DOHH2 (cell line): ENCODE measurements around the gene CRLF2.
"Not testable (repeated sequence)": the region's sequence is repeated elsewhere in the genome, so short reads cannot be mapped to it uniquely, and the experiment has no call there.

Experiments
- H3F3A ChIP-seq: fragments of 200-600 bp; sonication (generic), shearing (Covaris generic); 2 replicates; pipeline ENCODE4 v1.6.0; 2016; ENCODE audit warnings: antibody characterized with exemption, mild to moderate bottlenecking; ENCODE audit not compliant: control insufficient read depth, insufficient read depth
- H3K27ac ChIP-seq: fragments of 200-600 bp; sonication (generic); 2 replicates; pipeline ENCODE4 v1.5.1; 2014; ENCODE audit warnings: low read depth, mild to moderate bottlenecking, low read length, moderate library complexity
- H3K27me3 ChIP-seq: fragments of 200-600 bp; sonication (generic); 2 replicates; pipeline ENCODE4 v1.6.1; 2014; ENCODE audit warnings: mild to moderate bottlenecking, low read length, mixed read lengths; ENCODE audit not compliant: control insufficient read depth
- H3K36me3 ChIP-seq: fragments of 200-600 bp; sonication (generic); 2 replicates; pipeline ENCODE4 v1.6.1; 2014; ENCODE audit warnings: mild to moderate bottlenecking, low read length, moderate library complexity, mixed read lengths; ENCODE audit not compliant: control insufficient read depth
- H3K4me1 ChIP-seq: fragments of 200-600 bp; sonication (generic); 2 replicates; pipeline ENCODE4 v1.6.1; 2014; ENCODE audit warnings: mild to moderate bottlenecking, low read length, mixed read lengths; ENCODE audit not compliant: control insufficient read depth
- H3K4me2 ChIP-seq: fragments of 200-600 bp; sonication (generic); 2 replicates; pipeline ENCODE4 v1.6.0; 2014; ENCODE audit warnings: mild to moderate bottlenecking, low read length, moderate library complexity
- H3K4me3 ChIP-seq: fragments of 200-600 bp; sonication (generic); 2 replicates; pipeline ENCODE4 v1.5.1; 2014; ENCODE audit warnings: mild to moderate bottlenecking, low read length, mixed read lengths
- H3K79me2 ChIP-seq: fragments of 200-600 bp; sonication (generic); 2 replicates; pipeline ENCODE4 v1.6.1; 2014; ENCODE audit warnings: mild to moderate bottlenecking, low read length, mixed read lengths; ENCODE audit not compliant: control insufficient read depth
- H3K9me2 ChIP-seq: fragments of 200-600 bp; sonication (generic); replicated peaks from 2 replicates; pipeline ENCODE4 v1.6.1; 2014; ENCODE audit warnings: mild to moderate bottlenecking, low read length, mixed read lengths; ENCODE audit not compliant: control insufficient read depth
- H3K9me3 ChIP-seq: fragments of 200-600 bp; sonication (generic); 2 replicates; pipeline ENCODE4 v1.6.1; 2014; ENCODE audit warnings: antibody characterized with exemption, low read length, mixed read lengths; ENCODE audit not compliant: control insufficient read depth, insufficient read depth
- H4K20me1 ChIP-seq: fragments of 200-600 bp; sonication (generic); 2 replicates; pipeline ENCODE4 v1.6.0; 2014; ENCODE audit warnings: low read depth, mild to moderate bottlenecking, antibody characterized with exemption, low read length, moderate library complexity; ENCODE audit not compliant: control insufficient read depth, insufficient read depth
- CTCF ChIP-seq: fragments of 200-600 bp; sonication (generic); IDR thresholded peaks from one replicate; pipeline ENCODE4 v1.5.1; 2014; ENCODE audit warnings: antibody characterized with exemption, mild to moderate bottlenecking, low read depth, low read length; ENCODE audit not compliant: poor library complexity, severe bottlenecking
- EZH2phosphoT487 ChIP-seq: fragments of 200-600 bp; sonication (generic); IDR thresholded peaks from 2 replicates; pipeline ENCODE4 v1.6.1; 2017; ENCODE audit warnings: borderline replicate concordance, mild to moderate bottlenecking, antibody characterized with exemption, low read length, moderate library complexity, mixed read lengths

CRLF2 gene

DNA sequence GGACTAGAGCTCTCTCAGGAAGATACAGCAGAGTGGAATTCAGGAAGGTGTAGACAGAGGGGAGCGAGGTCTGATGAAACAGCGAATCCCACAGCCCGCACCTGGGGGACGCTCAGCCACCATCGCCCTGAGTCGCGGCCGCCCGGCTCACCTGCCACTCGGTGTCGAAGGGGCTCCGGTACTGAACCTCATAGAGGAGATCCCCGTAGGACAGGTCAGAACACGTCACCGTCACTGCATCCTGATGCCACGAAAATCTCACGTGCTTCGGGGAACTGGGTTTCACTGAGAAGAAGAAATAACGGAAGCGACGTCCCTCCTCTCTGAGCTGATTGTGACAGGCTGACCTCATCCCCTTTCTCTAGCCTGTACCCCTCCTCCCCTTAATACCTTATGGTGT is 10.2 kb downstream of the CRLF2 start:
- H3K4me2 ChIP-seq, result no peak overlapping the region
- H3K27me3 ChIP-seq, result no peaks in the 10 kb centered on the region
- no peaks in the 10 kb centered on the region for H3K9me3 ChIP-seq
- no peaks in the 10 kb centered on the region for H3F3A ChIP-seq
- H3K27ac ChIP-seq, result no peak overlapping the region
- no peaks in the 10 kb centered on the region for H3K79me2 ChIP-seq
- H3K4me1 ChIP-seq, result peaks cover 19% of the 10 kb centered on the region
- no peak overlapping the region for H3K4me3 ChIP-seq
- no peaks in the 10 kb centered on the region for H4K20me1 ChIP-seq
- no peaks in the 10 kb centered on the region for H3K9me2 ChIP-seq
- no peak for TF ChIP-seq EZH2phosphoT487
- no peak for TF ChIP-seq CTCF
- no peaks in the 10 kb centered on the region for H3K36me3 ChIP-seq

GRCh38 chrX:1196436-1196835 is 16.0 kb downstream of the CRLF2 start:
- H3K4me2 ChIP-seq, result no peak overlapping the region

DNA sequence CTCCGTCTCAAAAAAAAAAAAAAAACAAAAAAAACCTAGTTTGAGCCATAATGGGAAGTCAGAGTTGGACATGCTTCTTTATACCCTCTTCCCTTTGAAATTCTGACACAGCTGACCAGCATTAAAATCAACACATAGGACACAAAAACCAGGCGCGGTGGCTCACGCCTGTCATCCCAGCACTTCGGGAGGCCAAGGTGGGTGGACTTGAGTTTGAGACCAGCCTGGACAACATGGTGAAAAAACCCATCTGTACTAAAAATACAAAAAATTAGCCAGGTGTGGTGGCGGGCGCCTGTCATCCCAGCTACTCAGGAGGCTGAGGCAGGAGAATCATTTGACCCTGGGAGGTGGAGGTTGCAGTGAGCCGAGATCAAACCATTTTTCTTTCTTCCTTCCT is 20.3 kb downstream of the CRLF2 start:
- not testable (repeated sequence) for H3K36me3 ChIP-seq, H4K20me1 ChIP-seq, H3K27me3 ChIP-seq, H3K27ac ChIP-seq, H3K9me3 ChIP-seq, H3K4me3 ChIP-seq, H3K4me1 ChIP-seq, H3F3A ChIP-seq, H3K4me2 ChIP-seq, H3K9me2 ChIP-seq, H3K79me2 ChIP-seq

More at GRCh38 chrX:1196436-1196835, 16.0 kb downstream of the CRLF2 start:
- Histone ChIP-seq H3K4me3 (no peak overlapping the region), H3K27me3 (no peaks in the 10 kb centered on the region), H3F3A (no peaks in the 10 kb centered on the region), H3K9me2 (no peaks in the 10 kb centered on the region), H3K79me2 (no peaks in the 10 kb centered on the region), H3K27ac (no peak overlapping the region), H3K36me3 (no peaks in the 10 kb centered on the region), H3K9me3 (no peaks in the 10 kb centered on the region), H3K4me1 (no peaks in the 10 kb centered on the region), H4K20me1 (no peaks in the 10 kb centered on the region)
- TF ChIP-seq EZH2phosphoT487, result no peak
- no peak for TF ChIP-seq CTCF

DNA sequence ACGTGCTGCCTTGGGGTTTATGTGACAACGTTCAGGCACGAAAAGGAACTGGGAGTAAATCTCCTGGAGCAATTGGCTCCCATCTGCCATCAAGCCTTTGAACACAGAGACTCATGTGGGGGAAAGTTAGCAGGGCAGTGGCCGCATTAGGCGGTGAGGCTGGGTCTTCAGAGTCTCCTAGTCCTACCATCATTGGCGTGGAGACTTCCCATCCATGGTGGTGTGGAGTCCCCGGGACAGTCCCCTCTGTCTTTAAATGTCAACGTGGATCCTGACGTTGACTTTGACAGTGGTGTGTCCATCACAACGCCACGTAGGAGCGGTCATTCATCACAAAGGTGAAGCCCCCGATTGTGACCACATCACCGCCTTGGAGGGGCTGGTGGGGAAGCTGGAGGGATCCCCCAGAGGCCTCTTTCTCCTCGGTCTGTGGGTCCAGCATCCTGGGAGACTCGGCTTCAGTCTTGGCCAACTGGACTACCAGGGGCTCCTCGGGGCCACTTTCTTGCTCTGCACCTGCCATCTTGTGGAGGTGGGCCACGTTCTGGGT is 21.8 kb downstream of the CRLF2 start:
- no peak overlapping the region for H3K4me2 ChIP-seq
- H3K9me2 ChIP-seq, result no peaks in the 10 kb centered on the region
- TF ChIP-seq EZH2phosphoT487 (no peak), CTCF (no peak)
- no peaks in the 10 kb centered on the region for H3K27me3 ChIP-seq
- H3K4me3 ChIP-seq, result no peak overlapping the region
- H3F3A ChIP-seq, result no peaks in the 10 kb centered on the region
- no peak overlapping the region for H3K27ac ChIP-seq
- no peaks in the 10 kb centered on the region for H3K36me3 ChIP-seq
- no peaks in the 10 kb centered on the region for H3K79me2 ChIP-seq
- H3K4me1 ChIP-seq, result no peaks in the 10 kb centered on the region
- H4K20me1 ChIP-seq, result no peaks in the 10 kb centered on the region
- no peaks in the 10 kb centered on the region for H3K9me3 ChIP-seq
